HUES48 (cell line): ENCODE data around the gene C1QTNF4.
"Not testable (repeated sequence)": the region's sequence is repeated elsewhere in the genome, so short reads cannot be mapped to it uniquely, and the experiment has no call there.

Experiments used
- H3K27ac ChIP-seq: one replicate; pipeline ENCODE4 v1.7.0; 2013; ENCODE audit warnings: low read depth, low read length, inconsistent platforms
- H3K27me3 ChIP-seq: 2 replicates; pipeline ENCODE4 v1.6.1; 2013; ENCODE audit warnings: mild to moderate bottlenecking, low read length; ENCODE audit not compliant: control insufficient read depth, insufficient read depth
- H3K36me3 ChIP-seq: 2 replicates; pipeline ENCODE4 v1.6.1; 2013; ENCODE audit warnings: low read length; ENCODE audit not compliant: control insufficient read depth, insufficient read depth
- H3K4me1 ChIP-seq: 2 replicates; pipeline ENCODE4 v1.6.1; 2013; ENCODE audit warnings: mild to moderate bottlenecking, low read length; ENCODE audit not compliant: control insufficient read depth, insufficient read depth
- H3K4me3 ChIP-seq: 2 replicates; pipeline ENCODE4 v1.5.1; 2013; ENCODE audit warnings: mild to moderate bottlenecking, low read depth, low read length
- H3K9ac ChIP-seq: 2 replicates; pipeline ENCODE4 v1.6.1; 2013; ENCODE audit warnings: mild to moderate bottlenecking, low read depth, low read length, moderate library complexity
- H3K9me3 ChIP-seq: 2 replicates; pipeline ENCODE4 v1.6.1; 2013; ENCODE audit warnings: low read length; ENCODE audit not compliant: control insufficient read depth, insufficient read depth

C1QTNF4 gene

GRCh38 chr11:47593934-47594855 lies at the start of gene C1QTNF4:
Gene C1QTNF4 (minus strand): TSS chr11:47594411. CDS start chr11:47590810, 3,601 bp downstream.
- H3K4me3 ChIP-seq: peak within 1 kb of the TSS; percentile 77
- peaks cover 10% of the 10 kb centered on the region; the same call in 1 of the 2 replicates for H3K4me1 ChIP-seq
- H3K27me3 ChIP-seq: peaks cover 49% of the 10 kb centered on the region
- no peak within 1 kb of the TSS for H3K27ac ChIP-seq
- H3K9ac ChIP-seq: no peak within 1 kb of the TSS
- no peaks in the 10 kb centered on the region for H3K36me3 ChIP-seq
- no peaks in the 10 kb centered on the region for H3K9me3 ChIP-seq

- peaks cover 6% of the 10 kb centered on the region for H3K4me1 ChIP-seq
- H3K36me3 ChIP-seq: peaks cover 24% of the 10 kb centered on the region
- H3K9ac ChIP-seq: peak within 1 kb of the TSS; percentile 93
- H3K27me3 ChIP-seq: no peaks in the 10 kb centered on the region
- no peaks in the 10 kb centered on the region for H3K9me3 ChIP-seq
- H3K4me3 ChIP-seq: peak within 1 kb of the TSS; percentile 96
- H3K27ac ChIP-seq: peak within 1 kb of the TSS; percentile 90
Measured at GRCh38 chr11:47642099-47642855, 48.1 kb upstream of the C1QTNF4 start, which contains the start of gene MTCH2. Gene MTCH2 (minus strand): TSS chr11:47642559. CDS start chr11:47642465, 94 bp downstream.

- H3K4me3 ChIP-seq: peak overlapping the region; percentile 96
- H3K9me3 ChIP-seq: no peaks in the 10 kb centered on the region
- H3K4me1 ChIP-seq: peaks cover 6% of the 10 kb centered on the region
- H3K9ac ChIP-seq: peak overlapping the region; percentile 93
- H3K27me3 ChIP-seq: no peaks in the 10 kb centered on the region
- peak overlapping the region; percentile 90 for H3K27ac ChIP-seq
- H3K36me3 ChIP-seq: peaks cover 30% of the 10 kb centered on the region
Measured at GRCh38 chr11:47641600-47642098, 47.4 kb upstream of the C1QTNF4 start.

- H3K36me3 ChIP-seq: peaks cover 39% of the 10 kb centered on the region
- H3K4me1 ChIP-seq, H3K27me3 ChIP-seq, H3K27ac ChIP-seq, H3K9me3 ChIP-seq, H3K9ac ChIP-seq, H3K4me3 ChIP-seq: not testable (repeated sequence)
Measured at GRCh38 chr11:47640506-47640905, 46.3 kb upstream of the C1QTNF4 start.

GRCh38 chr11:47636331-47636730 lies 42.1 kb upstream of the C1QTNF4 start:
- not testable (repeated sequence) for H3K27ac ChIP-seq, H3K4me3 ChIP-seq, H3K4me1 ChIP-seq, H3K27me3 ChIP-seq, H3K9me3 ChIP-seq, H3K9ac ChIP-seq
- H3K36me3 ChIP-seq: peaks cover 66% of the 10 kb centered on the region

GRCh38 chr11:47631473-47631872 lies 37.3 kb upstream of the C1QTNF4 start:
- peaks cover 81% of the 10 kb centered on the region for H3K36me3 ChIP-seq
- no peaks in the 10 kb centered on the region for H3K4me1 ChIP-seq
- H3K27ac ChIP-seq: no peak overlapping the region

GRCh38 chr11:47628026-47628425 lies 33.8 kb upstream of the C1QTNF4 start:
- Histone ChIP-seq H3K27ac (no peak overlapping the region), H3K9me3 (no peaks in the 10 kb centered on the region), H3K4me1 (no peaks in the 10 kb centered on the region), H3K9ac (no peak overlapping the region), H3K36me3 (peaks cover 88% of the 10 kb centered on the region), H3K27me3 (no peaks in the 10 kb centered on the region), H3K4me3 (no peak overlapping the region)

More at GRCh38 chr11:47631473-47631872, 37.3 kb upstream of the C1QTNF4 start:
- H3K9me3 ChIP-seq: no peaks in the 10 kb centered on the region
- no peaks in the 10 kb centered on the region for H3K27me3 ChIP-seq
- H3K9ac ChIP-seq: no peak overlapping the region
- no peak overlapping the region for H3K4me3 ChIP-seq

- no peak overlapping the region for H3K27ac ChIP-seq
- no peak overlapping the region for H3K4me3 ChIP-seq
- H3K36me3 ChIP-seq: peaks cover 95% of the 10 kb centered on the region
- H3K9me3 ChIP-seq: no peaks in the 10 kb centered on the region
- H3K9ac ChIP-seq: no peak overlapping the region
- no peaks in the 10 kb centered on the region for H3K4me1 ChIP-seq
- H3K27me3 ChIP-seq: no peaks in the 10 kb centered on the region
Measured at GRCh38 chr11:47626234-47626633, 32.0 kb upstream of the C1QTNF4 start.

- H3K27me3 ChIP-seq: no peaks in the 10 kb centered on the region
- H3K9ac ChIP-seq: no peak overlapping the region
- H3K9me3 ChIP-seq: no peaks in the 10 kb centered on the region
- H3K4me3 ChIP-seq: no peak overlapping the region
- no peak overlapping the region for H3K27ac ChIP-seq
- peaks cover 79% of the 10 kb centered on the region for H3K36me3 ChIP-seq
- H3K4me1 ChIP-seq: no peaks in the 10 kb centered on the region
Measured at GRCh38 chr11:47620836-47621378, 26.7 kb upstream of the C1QTNF4 start.

GRCh38 chr11:47617417-47617809 lies 23.2 kb upstream of the C1QTNF4 start:
- H3K9me3 ChIP-seq: no peaks in the 10 kb centered on the region
- no peaks in the 10 kb centered on the region for H3K4me1 ChIP-seq
- no peaks in the 10 kb centered on the region for H3K27me3 ChIP-seq
- H3K9ac ChIP-seq: no peak overlapping the region
- H3K4me3 ChIP-seq: no peak overlapping the region
- peaks cover 45% of the 10 kb centered on the region for H3K36me3 ChIP-seq
- no peak overlapping the region for H3K27ac ChIP-seq
